ENCODE data around the gene PCDHA5. TPM values are rescaled to one million over a fixed set of nuclear protein-coding genes. Genes with fewer than 3 reads are reported as not detected.
"Not testable (repeated sequence)": the region's sequence is repeated elsewhere in the genome, so short reads cannot be mapped to it uniquely, and the experiment has no call there.

Gene PCDHA5
- total RNA-seq, 1 experiment from 2014 or later = not detected

- no peak for DNase-seq (ENCODE audit: extremely low read depth, low read depth)
Measured at GRCh38 chr5:140822281-140822629, 842 bp downstream of the PCDHA5 start.

GRCh38 chr5:140822969-140823368 is 1.6 kb downstream of the PCDHA5 start:
- DNase-seq (ENCODE audit: extremely low read depth, low read depth) = not testable (repeated sequence)

- DNase-seq (ENCODE audit: extremely low read depth, low read depth) = no peak
Measured at GRCh38 chr5:140823475-140823874, 2.1 kb downstream of the PCDHA5 start.

- no peak for DNase-seq (ENCODE audit: extremely low read depth, low read depth)
Measured at GRCh38 chr5:140827704-140828361, 6.4 kb downstream of the PCDHA5 start, which contains the start of gene PCDHA6. TSS of gene PCDHA6 (plus strand) at chr5:140827960. CDS start at chr5:140828092, 132 bp downstream.

- DNase-seq (ENCODE audit: extremely low read depth, low read depth) = no peak
Measured at GRCh38 chr5:140828362-140828737, 6.9 kb downstream of the PCDHA5 start.

- not testable (repeated sequence) for DNase-seq (ENCODE audit: extremely low read depth, low read depth)
Measured at GRCh38 chr5:140829511-140830501, 8.4 kb downstream of the PCDHA5 start.

- peak; percentile 26 for DNase-seq (ENCODE audit: extremely low read depth, low read depth)
Measured at GRCh38 chr5:140833993-140834392, 12.6 kb downstream of the PCDHA5 start, which contains the start of gene PCDHA7. TSS of gene PCDHA7 (plus strand) at chr5:140834269. CDS start at chr5:140834384, 115 bp downstream.

GRCh38 chr5:140834439-140835008 is 13.1 kb downstream of the PCDHA5 start:
- not testable (repeated sequence) for DNase-seq (ENCODE audit: extremely low read depth, low read depth)

GRCh38 chr5:140835622-140836510 is 14.5 kb downstream of the PCDHA5 start:
- DNase-seq (ENCODE audit: extremely low read depth, low read depth) = no peak

- peak; percentile 46 for DNase-seq (ENCODE audit: extremely low read depth, low read depth)
Measured at GRCh38 chr5:140840978-140841962, 19.9 kb downstream of the PCDHA5 start, which contains the start of gene PCDHA8. TSS of gene PCDHA8 (plus strand) at chr5:140841187. CDS start at chr5:140841322, 135 bp downstream.

GRCh38 chr5:140842798-140843733 is 21.7 kb downstream of the PCDHA5 start:
- no peak for DNase-seq (ENCODE audit: extremely low read depth, low read depth)

- DNase-seq (ENCODE audit: extremely low read depth, low read depth) = peak; percentile 6
Measured at GRCh38 chr5:140848139-140849102, 27.0 kb downstream of the PCDHA5 start, which contains the start of gene PCDHA9. TSS of gene PCDHA9 (plus strand) at chr5:140848382. CDS start at chr5:140848496, 114 bp downstream.

GRCh38 chr5:140849831-140850634 is 28.6 kb downstream of the PCDHA5 start:
- not testable (repeated sequence) for DNase-seq (ENCODE audit: extremely low read depth, low read depth)

GRCh38 chr5:140855772-140856674 is 34.6 kb downstream of the PCDHA5 start, which contains the start of gene PCDHA10:
TSS of gene PCDHA10 (plus strand) at chr5:140855897. CDS start at chr5:140856049, 152 bp downstream.
- DNase-seq (ENCODE audit: extremely low read depth, low read depth) = peak; percentile 39
